Measurements from ENCODE around the gene OTOR. TPM values are rescaled to one million over a fixed set of nuclear protein-coding genes. Genes with fewer than 3 reads are reported as not detected.

Gene OTOR
- total and polyA plus RNA-seq, 2 of the 8 experiments (the other 6 are each of a cell fraction or from before 2014, with no cell fraction given), result not detected

DNA sequence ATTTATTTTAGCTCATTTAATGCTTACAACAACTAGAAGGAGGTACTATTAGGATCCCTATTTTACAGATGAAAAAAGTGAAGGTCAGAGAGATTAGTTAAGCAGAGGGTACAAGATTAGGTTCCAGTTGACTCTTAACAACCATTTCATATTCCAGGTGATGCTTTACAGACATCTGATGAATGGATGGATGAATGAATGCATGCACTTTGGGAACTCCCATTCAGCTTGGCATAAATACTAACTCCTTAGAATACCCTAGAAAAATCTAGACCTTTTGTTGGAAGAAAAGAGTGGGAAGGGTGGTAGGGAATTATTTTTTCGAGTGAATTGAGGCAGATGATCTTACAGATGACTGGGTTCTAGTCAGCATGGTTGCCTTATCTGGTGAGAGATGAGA lies 19.1 kb upstream of the OTOR start:
- DNase-seq (ENCODE audit: low read depth in 1 of 2, low spot score in 2 of 2), result no peak
- Histone ChIP-seq H3K23ac (ENCODE audit: insufficient read length) (no peak overlapping the region), H4K91ac (replicated peaks; ENCODE audit: insufficient read length, low read length) (peak overlapping the region; percentile 38), H2BK12ac (ENCODE audit: low read depth, low read length) (no peak overlapping the region), H2AK5ac (ENCODE audit: low read depth, low read length) (no peak overlapping the region), H3K9me3 (ENCODE audit: insufficient read depth in 2 of 2, low read depth in 1 of 2, low read length in 1 of 2) (0 out of 4 replicates have a peak, but pooled peaks cover 0 to 3% of the 10 kb centered on the region in 2 experiments), H4K5ac (ENCODE audit: insufficient read length, low read depth, low read length) (no peak overlapping the region), H3K18ac (ENCODE audit: extremely low read depth, low read length) (no peak overlapping the region), H2BK5ac (ENCODE audit: low read depth, low read length) (peak overlapping the region; percentile 72), H3K4me1 (replicated peaks in 1 of 4; ENCODE audit: control insufficient read depth in 3 of 4, insufficient read depth in 4 of 4, low read length in 3 of 4) (peaks cover 0 to 4% (median 1%) of the 10 kb centered on the region in 4 experiments; a peak in 2 of 7 replicates), H3K79me2 (ENCODE audit: control insufficient read depth in 1 of 2, insufficient read depth in 2 of 2, low read length in 2 of 2) (peaks cover 13 to 41% of the 10 kb centered on the region in 2 experiments), H4K20me1 (replicated peaks in 1 of 2; ENCODE audit: control insufficient read depth in 1 of 2, insufficient read depth in 2 of 2, low read length in 2 of 2) (peaks cover 0 to 4% of the 10 kb centered on the region in 2 experiments), H2BK15ac (ENCODE audit: low read length) (0 out of 2 replicates have a peak overlapping the region, but pooled peaks have one; percentile 3), H2AFZ (ENCODE audit: low read length) (peak overlapping the region; percentile 90), H3K56ac (replicated peaks; ENCODE audit: insufficient read length, low read depth, low read length) (no peak overlapping the region), H3K14ac (ENCODE audit: insufficient read length) (no peak overlapping the region), H3K36me3 (ENCODE audit: control insufficient read depth in 2 of 4, insufficient read depth in 4 of 4, low read length in 3 of 4) (peaks cover 6 to 23% (median 13%) of the 10 kb centered on the region in 4 experiments; a peak in 7 of 8 replicates), H3K27ac (ENCODE audit: low read depth, low read length) (peak overlapping the region; percentile 69), H2BK20ac (ENCODE audit: low read length) (no peak overlapping the region), H3K4ac (replicated peaks; ENCODE audit: insufficient read length, low read depth, low read length) (no peak overlapping the region), H3K23me2 (ENCODE audit: low read depth, low read length) (peaks cover 7% of the 10 kb centered on the region), H3K9ac (replicated peaks in 1 of 4; ENCODE audit: extremely low read depth in 1 of 4, low read depth in 3 of 4, low read length in 3 of 4) (no peak overlapping the region), H3K4me3 (ENCODE audit: extremely low read depth in 1 of 4, insufficient read depth in 2 of 4, low read depth in 3 of 4, low read length in 4 of 4) (peak overlapping the region in 3 of 4 experiments; percentile 98 to 100 (median 100); a peak in 6 of 8 replicates), H3K27me3 (replicated peaks in 1 of 4; ENCODE audit: control insufficient read depth in 3 of 4, extremely low read depth in 1 of 4, insufficient read depth in 3 of 4, low read length in 3 of 4) (peaks cover 0 to 1% (median 0%) of the 10 kb centered on the region in 4 experiments; a peak in 1 of 7 replicates), H4K8ac (ENCODE audit: extremely low read depth, insufficient read depth, low read length) (no peak overlapping the region), H2BK120ac (replicated peaks; ENCODE audit: low read depth, low read length) (no peak overlapping the region), H3K79me1 (ENCODE audit: low read depth, low read length) (no peaks in the 10 kb centered on the region; the same call in 1 of the 2 replicates), H3K4me2 (ENCODE audit: insufficient read depth in 1 of 2, low read depth in 2 of 2, low read length in 2 of 2) (peak overlapping the region; percentile 67 to 87)
- CTCF ChIA-PET (ENCODE audit: partially characterized antibody), result interaction anchor here (0.8 to 0.9 kb wide), 2 partner anchors 21 to 253 kb away, joined by 3 to 4 read pairs; no protein-coding TSS in a partner anchor
- POLR2A ChIA-PET (ENCODE audit: partially characterized antibody), result interaction anchor here (1.5 to 2.0 kb wide), 2 partner anchors 8 to 14 kb away, joined by 5 to 8 read pairs; no protein-coding TSS in a partner anchor
- FAIRE-seq, result no peak
- WGBS, 2 experiments (ENCODE audit: extremely low coverage in 1 of 2, insufficient coverage in 1 of 2, insufficient read length in 1 of 2, insufficient replicate concordance in 2 of 2, low coverage in 1 of 2, low lambda C conversion rate in 2 of 2, missing lambda C conversion rate in 1 of 2), result 94% methylated on average over 1 of the region's 1 CpG; no CpG with 5 or more reads in 1 of the 2 experiments
- TF ChIP-seq CHD1 (IDR thresholded peaks at IDR 0.05; ENCODE audit: low read depth, low read length), result no peak
- TF ChIP-seq RAD21 (IDR thresholded peaks at IDR 0.05 in 1 of 2, conservative IDR thresholded peaks at IDR 0.05 in 1 of 2; ENCODE audit: low read depth in 2 of 2, low read length in 2 of 2), result no peak
- TF ChIP-seq KDM1A (IDR thresholded peaks at IDR 0.05; ENCODE audit: borderline replicate concordance, low read length), result no peak
- no peak for TF ChIP-seq ASH2L (IDR thresholded peaks at IDR 0.05; ENCODE audit: low read length)
- TF ChIP-seq PHF8 (conservative IDR thresholded peaks at IDR 0.05; ENCODE audit: low read depth, low read length), result no peak
- TF ChIP-seq SP2 (IDR thresholded peaks at IDR 0.05; ENCODE audit: low read length), result no peak
- TF ChIP-seq EZH2 (IDR thresholded peaks at IDR 0.05; ENCODE audit: low read depth, low read length, severe bottlenecking), result no peak
- no peak for TF ChIP-seq NANOG (IDR thresholded peaks at IDR 0.05; ENCODE audit: insufficient read depth, low read depth, low read length, poor library complexity, severe bottlenecking)
- no peak for TF ChIP-seq EP300 (IDR thresholded peaks at IDR 0.05; ENCODE audit: borderline replicate concordance in 1 of 2, low read depth in 2 of 2, low read length in 2 of 2)
- TF ChIP-seq CEBPB (IDR thresholded peaks at IDR 0.05; ENCODE audit: low read depth, low read length), result no peak

All from H1 (cell line).